GM18909 (cell line): ENCODE results near the gene PPFIA1.
A peak's percentile ranks its signal among the peaks of the same experiment; 100 is the strongest.
"Not testable (repeated sequence)": the region's sequence is repeated elsewhere in the genome, so short reads cannot be mapped to it uniquely, and the experiment has no call there.

Source experiments
- ATAC-seq: cut with Tn5 transposase; IDR thresholded peaks from one replicate; pipeline ENCODE4 v1.9.1; 2021; ENCODE audit warnings: mild to moderate bottlenecking; ENCODE audit not compliant: unreplicated experiment, poor library complexity

Gene PPFIA1

GRCh38 chr11:70381872-70382861 is 111.7 kb downstream of the PPFIA1 start:
- no peak for ATAC-seq

- ATAC-seq = no peak
These were observed 113.4 kb downstream of the PPFIA1 start for GRCh38 chr11:70383664-70384565.

GRCh38 chr11:70384566-70385152 is 114.2 kb downstream of the PPFIA1 start:
- no peak for ATAC-seq

GRCh38 chr11:70387564-70387963 is 117.1 kb downstream of the PPFIA1 start:
- no peak for ATAC-seq

- no peak for ATAC-seq
These were observed 118.7 kb downstream of the PPFIA1 start for GRCh38 chr11:70389201-70389600.

- ATAC-seq = not testable (repeated sequence)
These were observed 120.4 kb downstream of the PPFIA1 start for GRCh38 chr11:70390882-70391281.

GRCh38 chr11:70394211-70394950 is 123.9 kb downstream of the PPFIA1 start:
- ATAC-seq = no peak

- ATAC-seq = peak; percentile 3
These were observed 127.0 kb downstream of the PPFIA1 start for GRCh38 chr11:70397336-70397982.

GRCh38 chr11:70397983-70398833 is 127.7 kb downstream of the PPFIA1 start, which contains the start of gene CTTN:
CTTN (plus strand) TSS chr11:70398529; CDS start chr11:70407298, 8,769 bp downstream.
- peak; percentile 62 for ATAC-seq

- no peak for ATAC-seq
These were observed 128.6 kb downstream of the PPFIA1 start for GRCh38 chr11:70398834-70399680.

- ATAC-seq = no peak
These were observed 129.2 kb downstream of the PPFIA1 start for GRCh38 chr11:70399681-70400112.

- no peak for ATAC-seq
These were observed 130.2 kb downstream of the PPFIA1 start for GRCh38 chr11:70400643-70401042.

- no peak for ATAC-seq
These were observed 131.5 kb downstream of the PPFIA1 start for GRCh38 chr11:70402016-70402415.

GRCh38 chr11:70402685-70403084 is 132.2 kb downstream of the PPFIA1 start:
- no peak for ATAC-seq

- ATAC-seq = no peak
These were observed 133.8 kb downstream of the PPFIA1 start for GRCh38 chr11:70404244-70404643.

- ATAC-seq = no peak
These were observed 135.3 kb downstream of the PPFIA1 start for GRCh38 chr11:70405679-70406395.

GRCh38 chr11:70407121-70407520 is 136.6 kb downstream of the PPFIA1 start:
- no peak for ATAC-seq
